ENCODE data around the gene ACSF2. TPM values are rescaled to one million over a fixed set of nuclear protein-coding genes. Genes with fewer than 3 reads are reported as not detected.

ACSF2 gene
- total and polyA plus RNA-seq, 2 of the 13 experiments (the other 11 are each of a cell fraction or from before 2014, with no cell fraction given) = 87.3 to 109 TPM

DNA sequence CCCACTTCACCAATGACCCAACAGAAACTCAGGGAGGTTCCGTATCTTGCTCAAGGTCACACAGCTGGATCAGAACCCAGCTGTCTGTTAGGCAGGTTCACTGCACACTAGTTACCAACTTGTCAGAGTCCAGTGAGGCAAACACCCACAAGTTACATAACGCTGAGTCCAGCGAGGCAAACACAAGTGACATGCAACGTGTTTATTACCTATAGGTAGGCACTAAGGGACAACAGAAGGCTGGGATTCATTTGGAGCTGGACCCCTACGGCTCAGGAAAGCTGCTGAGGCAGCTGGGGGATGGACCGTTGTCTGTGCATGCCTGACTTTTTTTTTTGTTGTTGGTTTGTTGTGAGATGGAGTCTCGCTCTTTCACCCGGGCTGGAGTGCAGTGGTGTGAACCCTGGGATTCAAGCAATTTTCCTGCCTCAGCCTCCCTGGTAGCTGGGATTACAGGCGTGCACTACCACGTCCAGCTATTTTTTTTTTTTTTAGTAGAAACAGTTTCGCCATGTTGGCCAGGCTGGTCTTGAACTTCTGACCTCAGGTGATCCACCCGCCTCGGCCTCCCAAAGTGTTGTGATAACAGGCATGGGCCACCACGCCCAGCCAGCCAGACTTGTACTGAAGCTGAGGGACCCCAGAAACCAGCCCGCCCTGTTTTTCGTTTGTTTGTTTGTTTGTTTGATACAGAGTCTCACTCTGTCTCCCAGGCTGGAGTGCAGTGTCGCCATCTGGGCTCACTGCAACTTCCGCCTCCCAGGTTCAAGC lies 50.7 kb downstream of the ACSF2 start (continued):
- TF ChIP-seq, protein P1, sequence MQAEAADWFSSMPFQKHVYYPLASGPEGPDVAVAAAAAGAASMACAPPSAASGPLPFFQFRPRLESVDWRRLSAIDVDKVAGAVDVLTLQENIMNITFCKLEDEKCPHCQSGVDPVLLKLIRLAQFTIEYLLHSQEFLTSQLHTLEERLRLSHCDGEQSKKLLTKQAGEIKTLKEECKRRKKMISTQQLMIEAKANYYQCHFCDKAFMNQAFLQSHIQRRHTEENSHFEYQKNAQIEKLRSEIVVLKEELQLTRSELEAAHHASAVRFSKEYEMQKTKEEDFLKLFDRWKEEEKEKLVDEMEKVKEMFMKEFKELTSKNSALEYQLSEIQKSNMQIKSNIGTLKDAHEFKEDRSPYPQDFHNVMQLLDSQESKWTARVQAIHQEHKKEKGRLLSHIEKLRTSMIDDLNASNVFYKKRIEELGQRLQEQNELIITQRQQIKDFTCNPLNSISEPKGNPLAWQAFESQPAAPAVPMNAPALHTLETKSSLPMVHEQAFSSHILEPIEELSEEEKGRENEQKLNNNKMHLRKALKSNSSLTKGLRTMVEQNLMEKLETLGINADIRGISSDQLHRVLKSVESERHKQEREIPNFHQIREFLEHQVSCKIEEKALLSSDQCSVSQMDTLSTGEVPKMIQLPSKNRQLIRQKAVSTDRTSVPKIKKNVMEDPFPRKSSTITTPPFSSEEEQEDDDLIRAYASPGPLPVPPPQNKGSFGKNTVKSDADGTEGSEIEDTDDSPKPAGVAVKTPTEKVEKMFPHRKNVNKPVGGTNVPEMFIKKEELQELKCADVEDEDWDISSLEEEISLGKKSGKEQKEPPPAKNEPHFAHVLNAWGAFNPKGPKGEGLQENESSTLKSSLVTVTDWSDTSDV (CRISPR knock-in tag; IDR thresholded peaks at IDR 0.05) = no peak; the same call in 1 of the 2 replicates
- TF ChIP-seq ZNF749 (CRISPR knock-in tag; IDR thresholded peaks at IDR 0.05; ENCODE audit: borderline replicate concordance) (no peak), ZSCAN22 (CRISPR knock-in tag; IDR thresholded peaks at IDR 0.05) (no peak), KDM4B (CRISPR knock-in tag; IDR thresholded peaks at IDR 0.05) (no peak), SP5 (CRISPR knock-in tag; IDR thresholded peaks at IDR 0.05; ENCODE audit: borderline replicate concordance, low read depth) (peak; percentile 24; the same call in 1 of the 2 replicates), MAFF (IDR thresholded peaks at IDR 0.05; ENCODE audit: low read depth, low read length) (no peak), ZNF282 (IDR thresholded peaks at IDR 0.05; ENCODE audit: partially characterized antibody) (no peak), KAT7 (CRISPR knock-in tag; IDR thresholded peaks at IDR 0.05; ENCODE audit: borderline replicate concordance) (no peak), RFXAP (CRISPR knock-in tag; IDR thresholded peaks at IDR 0.05; ENCODE audit: borderline replicate concordance) (no peak), SRSF1 (optimal IDR thresholded peaks at IDR 0.05; ENCODE audit: low read depth, low read length) (no peak), HDAC2 (CRISPR knock-in tag; IDR thresholded peaks at IDR 0.05) (peak; percentile 45; the same call in 1 of the 2 replicates), NR1H2 (CRISPR knock-in tag; IDR thresholded peaks at IDR 0.05; ENCODE audit: borderline replicate concordance, low read depth) (no peak), HNRNPK (IDR thresholded peaks at IDR 0.05; ENCODE audit: low read depth, low read length, poor library complexity, severe bottlenecking) (no peak), ZNF83 (CRISPR knock-in tag; IDR thresholded peaks at IDR 0.05; ENCODE audit: borderline replicate concordance) (0 out of 2 replicates have a peak, but pooled peaks have one; percentile 21), MEIS1 (CRISPR knock-in tag; IDR thresholded peaks at IDR 0.05; ENCODE audit: borderline replicate concordance) (peak; percentile 54; the same call in 1 of the 2 replicates), ZSCAN20 (CRISPR knock-in tag; IDR thresholded peaks at IDR 0.05; ENCODE audit: borderline replicate concordance) (no peak)
- TF ChIP-seq, protein P2, sequence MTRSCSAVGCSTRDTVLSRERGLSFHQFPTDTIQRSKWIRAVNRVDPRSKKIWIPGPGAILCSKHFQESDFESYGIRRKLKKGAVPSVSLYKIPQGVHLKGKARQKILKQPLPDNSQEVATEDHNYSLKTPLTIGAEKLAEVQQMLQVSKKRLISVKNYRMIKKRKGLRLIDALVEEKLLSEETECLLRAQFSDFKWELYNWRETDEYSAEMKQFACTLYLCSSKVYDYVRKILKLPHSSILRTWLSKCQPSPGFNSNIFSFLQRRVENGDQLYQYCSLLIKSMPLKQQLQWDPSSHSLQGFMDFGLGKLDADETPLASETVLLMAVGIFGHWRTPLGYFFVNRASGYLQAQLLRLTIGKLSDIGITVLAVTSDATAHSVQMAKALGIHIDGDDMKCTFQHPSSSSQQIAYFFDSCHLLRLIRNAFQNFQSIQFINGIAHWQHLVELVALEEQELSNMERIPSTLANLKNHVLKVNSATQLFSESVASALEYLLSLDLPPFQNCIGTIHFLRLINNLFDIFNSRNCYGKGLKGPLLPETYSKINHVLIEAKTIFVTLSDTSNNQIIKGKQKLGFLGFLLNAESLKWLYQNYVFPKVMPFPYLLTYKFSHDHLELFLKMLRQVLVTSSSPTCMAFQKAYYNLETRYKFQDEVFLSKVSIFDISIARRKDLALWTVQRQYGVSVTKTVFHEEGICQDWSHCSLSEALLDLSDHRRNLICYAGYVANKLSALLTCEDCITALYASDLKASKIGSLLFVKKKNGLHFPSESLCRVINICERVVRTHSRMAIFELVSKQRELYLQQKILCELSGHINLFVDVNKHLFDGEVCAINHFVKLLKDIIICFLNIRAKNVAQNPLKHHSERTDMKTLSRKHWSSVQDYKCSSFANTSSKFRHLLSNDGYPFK (CRISPR knock-in tag; IDR thresholded peaks at IDR 0.05; ENCODE audit: borderline replicate concordance) = peak; percentile 79; the same call in 1 of the 2 replicates
- TF ChIP-seq, protein P3, sequence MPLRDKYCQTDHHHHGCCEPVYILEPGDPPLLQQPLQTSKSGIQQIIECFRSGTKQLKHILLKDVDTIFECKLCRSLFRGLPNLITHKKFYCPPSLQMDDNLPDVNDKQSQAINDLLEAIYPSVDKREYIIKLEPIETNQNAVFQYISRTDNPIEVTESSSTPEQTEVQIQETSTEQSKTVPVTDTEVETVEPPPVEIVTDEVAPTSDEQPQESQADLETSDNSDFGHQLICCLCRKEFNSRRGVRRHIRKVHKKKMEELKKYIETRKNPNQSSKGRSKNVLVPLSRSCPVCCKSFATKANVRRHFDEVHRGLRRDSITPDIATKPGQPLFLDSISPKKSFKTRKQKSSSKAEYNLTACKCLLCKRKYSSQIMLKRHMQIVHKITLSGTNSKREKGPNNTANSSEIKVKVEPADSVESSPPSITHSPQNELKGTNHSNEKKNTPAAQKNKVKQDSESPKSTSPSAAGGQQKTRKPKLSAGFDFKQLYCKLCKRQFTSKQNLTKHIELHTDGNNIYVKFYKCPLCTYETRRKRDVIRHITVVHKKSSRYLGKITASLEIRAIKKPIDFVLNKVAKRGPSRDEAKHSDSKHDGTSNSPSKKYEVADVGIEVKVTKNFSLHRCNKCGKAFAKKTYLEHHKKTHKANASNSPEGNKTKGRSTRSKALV (CRISPR knock-in tag; IDR thresholded peaks at IDR 0.05) = no peak
- TF ChIP-seq, protein P4, sequence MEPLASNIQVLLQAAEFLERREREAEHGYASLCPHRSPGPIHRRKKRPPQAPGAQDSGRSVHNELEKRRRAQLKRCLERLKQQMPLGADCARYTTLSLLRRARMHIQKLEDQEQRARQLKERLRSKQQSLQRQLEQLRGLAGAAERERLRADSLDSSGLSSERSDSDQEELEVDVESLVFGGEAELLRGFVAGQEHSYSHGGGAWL (CRISPR knock-in tag; IDR thresholded peaks at IDR 0.05) = no peak
- TF ChIP-seq, protein P5, sequence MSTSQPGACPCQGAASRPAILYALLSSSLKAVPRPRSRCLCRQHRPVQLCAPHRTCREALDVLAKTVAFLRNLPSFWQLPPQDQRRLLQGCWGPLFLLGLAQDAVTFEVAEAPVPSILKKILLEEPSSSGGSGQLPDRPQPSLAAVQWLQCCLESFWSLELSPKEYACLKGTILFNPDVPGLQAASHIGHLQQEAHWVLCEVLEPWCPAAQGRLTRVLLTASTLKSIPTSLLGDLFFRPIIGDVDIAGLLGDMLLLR (CRISPR knock-in tag; IDR thresholded peaks at IDR 0.05) = no peak

All from HepG2 (cell line).